Caki2 (cell line): Measurements from ENCODE around the gene PPP2R3A. TPM values are rescaled to one million over a fixed set of nuclear protein-coding genes. Genes with fewer than 3 reads are reported as not detected.
"Not testable (repeated sequence)": the region's sequence is repeated elsewhere in the genome, so short reads cannot be mapped to it uniquely, and the experiment has no call there.

Experiments
- DNase-seq: peaks from one replicate; pipeline ENCODE4 v3.0.0-alpha.2; 2015; ENCODE audit warnings: low read depth
- in situ Hi-C: cut with HindIII; loops from 2 replicates; pipeline ENCODE4 v1.10.0; 2016; ENCODE audit warnings: low sequenced_read_pairs, low pct_unique_long_range_greater_than_20kb, mixed read lengths
- total RNA-seq: library from RNA; depleted of rRNA; stranded (reverse); fragments of >200 nt; shearing (Covaris generic); gene quantifications from 2 replicates; pipeline ENCODE4 v1.2.3, GENCODE V29; 2014; ENCODE audit warnings: low replicate concordance; rRNA removed

PPP2R3A gene, protein sequence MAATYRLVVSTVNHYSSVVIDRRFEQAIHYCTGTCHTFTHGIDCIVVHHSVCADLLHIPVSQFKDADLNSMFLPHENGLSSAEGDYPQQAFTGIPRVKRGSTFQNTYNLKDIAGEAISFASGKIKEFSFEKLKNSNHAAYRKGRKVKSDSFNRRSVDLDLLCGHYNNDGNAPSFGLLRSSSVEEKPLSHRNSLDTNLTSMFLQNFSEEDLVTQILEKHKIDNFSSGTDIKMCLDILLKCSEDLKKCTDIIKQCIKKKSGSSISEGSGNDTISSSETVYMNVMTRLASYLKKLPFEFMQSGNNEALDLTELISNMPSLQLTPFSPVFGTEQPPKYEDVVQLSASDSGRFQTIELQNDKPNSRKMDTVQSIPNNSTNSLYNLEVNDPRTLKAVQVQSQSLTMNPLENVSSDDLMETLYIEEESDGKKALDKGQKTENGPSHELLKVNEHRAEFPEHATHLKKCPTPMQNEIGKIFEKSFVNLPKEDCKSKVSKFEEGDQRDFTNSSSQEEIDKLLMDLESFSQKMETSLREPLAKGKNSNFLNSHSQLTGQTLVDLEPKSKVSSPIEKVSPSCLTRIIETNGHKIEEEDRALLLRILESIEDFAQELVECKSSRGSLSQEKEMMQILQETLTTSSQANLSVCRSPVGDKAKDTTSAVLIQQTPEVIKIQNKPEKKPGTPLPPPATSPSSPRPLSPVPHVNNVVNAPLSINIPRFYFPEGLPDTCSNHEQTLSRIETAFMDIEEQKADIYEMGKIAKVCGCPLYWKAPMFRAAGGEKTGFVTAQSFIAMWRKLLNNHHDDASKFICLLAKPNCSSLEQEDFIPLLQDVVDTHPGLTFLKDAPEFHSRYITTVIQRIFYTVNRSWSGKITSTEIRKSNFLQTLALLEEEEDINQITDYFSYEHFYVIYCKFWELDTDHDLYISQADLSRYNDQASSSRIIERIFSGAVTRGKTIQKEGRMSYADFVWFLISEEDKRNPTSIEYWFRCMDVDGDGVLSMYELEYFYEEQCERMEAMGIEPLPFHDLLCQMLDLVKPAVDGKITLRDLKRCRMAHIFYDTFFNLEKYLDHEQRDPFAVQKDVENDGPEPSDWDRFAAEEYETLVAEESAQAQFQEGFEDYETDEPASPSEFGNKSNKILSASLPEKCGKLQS (N-terminal part only)
- total RNA-seq: 3.4 and 4.0 TPM in 2 replicates

DNA sequence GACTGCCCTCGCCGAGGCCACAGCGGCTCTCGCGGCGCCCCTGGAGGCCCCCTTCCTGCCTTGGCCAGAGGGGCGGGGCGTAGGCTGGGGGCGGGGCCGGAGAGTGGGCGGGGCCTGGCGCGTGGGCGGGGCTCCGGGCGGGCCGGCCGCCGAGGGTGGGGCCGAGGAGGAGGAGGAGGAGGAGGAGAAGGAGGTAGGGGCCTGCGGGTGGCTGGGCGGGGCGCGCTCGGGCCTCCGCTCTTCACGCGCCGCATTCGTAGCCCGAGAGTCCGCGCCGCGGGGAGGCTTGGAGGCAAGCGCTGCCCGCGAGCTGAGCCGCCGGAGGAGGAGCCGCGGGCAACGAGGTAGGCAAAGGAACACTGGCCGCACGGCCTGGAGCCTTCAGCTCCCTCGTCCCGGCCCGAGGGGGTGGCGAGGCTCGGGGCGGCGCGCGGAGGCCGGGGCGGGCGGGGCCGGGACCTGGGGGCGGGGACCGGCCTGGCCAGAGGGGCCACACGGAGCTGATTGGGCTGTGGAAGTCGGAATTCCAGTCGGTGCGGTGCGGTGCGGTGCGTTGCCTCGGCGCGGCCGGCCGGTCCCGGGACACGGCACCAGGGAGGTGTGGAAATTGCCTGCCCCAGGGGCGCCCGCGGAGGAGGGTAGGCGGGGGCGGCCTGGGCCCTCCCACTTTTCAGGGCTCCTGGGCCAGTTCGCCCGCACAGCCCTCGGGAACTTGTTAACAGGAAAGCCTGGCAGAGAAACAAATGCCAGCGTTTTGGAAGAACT is at the start of gene PPP2R3A:
Gene PPP2R3A (plus strand): TSS at position 223 of the 765 bp plus-strand sequence. CDS start 35,771 bp downstream, outside the sequence.
- in situ Hi-C loops: no loop called here
- peak; percentile 91 for DNase-seq

DNA sequence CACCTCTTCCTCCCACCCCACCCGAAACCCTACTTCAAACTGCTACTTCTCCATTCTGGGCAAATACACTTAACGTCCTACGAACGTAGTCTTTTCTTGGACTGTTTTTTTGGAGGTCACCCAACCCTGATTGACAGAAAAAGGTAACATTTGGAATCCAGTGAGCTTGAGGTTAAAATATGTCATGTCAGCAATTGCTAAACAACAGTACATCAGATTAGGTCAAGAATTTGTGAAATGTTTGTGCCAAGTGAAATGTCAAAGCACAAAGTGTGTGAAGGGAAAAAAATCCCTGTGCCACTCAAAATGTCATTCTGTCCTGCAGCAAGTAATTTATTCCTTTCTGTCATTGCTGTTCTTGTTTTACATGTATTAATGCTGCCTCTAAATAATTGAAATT is 49.2 kb upstream of the PPP2R3A start:
- DNase-seq: no peak
- in situ Hi-C loops: no loop called here

DNA sequence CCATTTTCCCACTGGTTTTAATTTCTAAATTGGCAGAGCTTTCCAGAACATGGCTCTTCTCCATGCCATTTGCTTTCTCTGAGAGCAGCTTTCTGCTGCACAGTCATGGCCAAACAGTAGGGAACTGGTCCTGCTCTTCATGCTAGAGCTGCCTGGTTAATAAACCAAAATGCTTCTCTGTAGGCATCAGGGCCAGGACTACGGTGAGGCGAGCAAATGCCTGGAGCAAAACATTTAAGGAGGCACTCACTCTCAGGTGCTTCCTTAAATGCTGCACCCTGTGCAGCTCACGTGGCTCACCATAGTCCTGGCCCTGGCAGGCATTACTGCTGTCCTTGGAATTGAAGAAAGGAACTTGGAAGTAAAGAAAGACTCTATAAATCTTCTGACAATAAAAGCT is 48.5 kb upstream of the PPP2R3A start:
- in situ Hi-C loops: no loop called here
- no peak for DNase-seq

DNA sequence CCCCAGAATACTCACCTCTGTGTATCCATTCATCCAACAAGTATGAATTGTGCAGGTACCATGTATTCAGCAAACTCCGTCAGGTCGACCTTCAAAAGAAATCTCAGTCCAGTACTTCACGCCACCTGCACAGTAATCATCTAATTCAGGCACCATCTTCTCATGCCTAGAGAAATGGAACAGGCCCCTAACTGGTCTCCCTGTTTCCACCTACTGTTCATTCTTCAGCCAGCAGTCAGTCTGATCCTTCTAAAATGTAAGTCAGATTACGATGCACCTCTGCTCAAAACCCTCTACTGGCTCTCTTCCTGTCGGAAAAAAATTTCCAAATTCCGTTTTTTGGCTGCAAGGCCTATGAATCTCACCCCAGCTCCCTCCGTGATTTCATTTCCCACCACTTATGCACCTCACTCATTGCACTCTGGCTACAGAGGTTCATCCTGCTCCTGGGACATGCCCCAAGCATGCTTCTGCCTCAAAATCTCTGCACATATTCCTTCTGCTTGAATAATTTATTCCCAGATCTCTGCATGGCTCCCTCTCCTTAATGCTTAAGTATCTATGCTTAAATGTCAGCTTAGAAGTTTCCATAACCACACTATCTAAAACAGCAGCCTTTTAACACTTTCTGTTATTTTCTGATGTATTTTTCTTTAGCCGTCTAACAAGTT is 47.5 kb upstream of the PPP2R3A start:
- no peak for DNase-seq
- in situ Hi-C loops: no loop called here

DNA sequence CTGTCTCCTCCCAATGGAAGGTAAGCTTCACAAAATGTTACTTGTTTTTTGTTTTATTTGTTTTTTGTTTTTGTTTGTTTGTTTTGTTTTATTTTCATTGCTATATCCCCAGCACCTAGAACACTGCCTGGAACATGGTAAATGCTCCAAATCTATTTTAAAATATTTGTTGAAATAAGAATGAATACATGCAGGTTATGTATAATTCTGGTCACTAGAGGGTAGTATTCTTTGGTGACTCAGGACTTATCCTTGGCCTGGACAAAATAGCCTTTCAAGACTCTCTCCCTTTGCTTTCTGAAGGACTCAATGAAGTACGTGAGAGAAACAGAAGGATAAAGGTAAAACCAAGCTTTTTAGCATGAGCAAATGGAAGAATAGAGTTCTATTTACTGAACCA is 46.9 kb upstream of the PPP2R3A start:
- in situ Hi-C loops: no loop called here
- DNase-seq: peak; percentile 27

DNA sequence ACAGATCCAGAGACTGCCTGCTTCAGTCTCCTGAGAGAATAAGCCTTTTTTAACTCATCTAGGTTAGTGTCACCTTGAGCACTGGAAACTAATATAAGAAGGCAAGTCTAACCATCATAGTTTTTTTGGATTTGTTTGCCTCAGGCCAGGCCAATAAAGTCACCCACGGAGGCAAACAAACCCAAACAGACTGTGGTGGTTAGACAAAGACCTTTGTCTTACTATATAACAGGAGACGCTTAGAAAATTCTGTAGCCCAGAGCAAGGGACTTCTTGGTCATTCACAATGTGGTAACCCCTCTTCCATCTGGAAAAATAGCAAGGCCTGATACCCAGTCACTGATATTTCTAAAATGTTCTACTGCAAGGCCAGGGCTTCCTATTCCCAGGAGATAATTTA is 45.3 kb upstream of the PPP2R3A start:
- in situ Hi-C loops: no loop called here
- no peak for DNase-seq

DNA sequence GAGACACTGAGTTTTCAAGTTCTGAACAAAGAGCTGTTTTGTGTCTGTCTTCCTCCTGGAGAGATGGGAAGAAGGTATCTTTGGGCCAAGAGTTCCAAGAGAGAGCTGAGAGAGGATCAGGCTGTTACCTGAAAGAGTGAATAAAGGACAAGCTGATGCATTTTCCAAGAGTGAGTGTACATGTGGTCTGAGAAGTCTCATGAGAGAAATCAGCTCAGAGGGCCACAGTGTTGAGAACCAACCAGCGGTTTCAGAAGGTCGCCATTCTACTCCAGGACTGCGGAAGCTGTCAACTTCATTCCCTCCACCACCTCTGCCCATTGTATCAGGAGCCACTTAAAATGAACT is 42.7 kb upstream of the PPP2R3A start:
- in situ Hi-C loops: no loop called here
- DNase-seq: no peak

DNA sequence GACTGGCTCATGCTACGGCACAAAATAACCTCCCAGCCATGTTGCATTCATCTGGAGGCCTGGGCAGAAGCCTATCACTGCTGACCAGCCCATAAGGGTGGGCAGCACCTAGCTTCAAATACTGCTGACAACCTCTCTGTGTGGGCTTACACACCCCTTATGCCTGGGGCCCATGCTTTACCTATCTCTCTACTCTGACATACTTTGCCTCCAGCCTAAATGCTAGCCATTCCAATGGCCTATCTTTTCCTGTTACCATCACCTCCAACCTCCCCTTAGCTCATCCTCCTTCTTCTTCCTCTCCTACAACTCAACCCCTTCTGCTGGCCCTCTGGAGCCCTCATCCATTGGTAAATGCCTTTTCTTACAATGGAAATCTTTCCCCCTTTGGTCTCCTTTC is 41.0 kb upstream of the PPP2R3A start:
- in situ Hi-C loops: no loop called here
- DNase-seq: no peak

DNA sequence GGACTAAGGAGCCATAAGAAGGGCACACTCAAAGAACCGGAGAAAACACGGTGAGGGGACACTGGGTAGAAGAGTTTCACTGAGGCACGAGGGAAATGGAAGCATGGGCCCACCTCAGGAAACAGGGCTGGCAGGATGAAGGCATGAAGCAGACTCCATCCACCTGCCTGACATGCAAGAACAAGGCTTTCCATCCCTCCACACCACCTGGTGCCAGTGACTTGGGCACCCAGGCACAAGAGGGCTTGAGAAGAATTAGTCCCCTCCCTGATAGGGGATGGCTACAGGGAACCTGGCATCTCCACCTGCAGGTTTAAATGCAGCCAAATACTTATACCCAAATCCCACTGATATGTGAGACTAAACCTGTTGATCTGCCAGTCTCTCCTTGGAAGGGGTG is 38.9 kb upstream of the PPP2R3A start:
- DNase-seq: no peak
- in situ Hi-C loops: no loop called here

DNA sequence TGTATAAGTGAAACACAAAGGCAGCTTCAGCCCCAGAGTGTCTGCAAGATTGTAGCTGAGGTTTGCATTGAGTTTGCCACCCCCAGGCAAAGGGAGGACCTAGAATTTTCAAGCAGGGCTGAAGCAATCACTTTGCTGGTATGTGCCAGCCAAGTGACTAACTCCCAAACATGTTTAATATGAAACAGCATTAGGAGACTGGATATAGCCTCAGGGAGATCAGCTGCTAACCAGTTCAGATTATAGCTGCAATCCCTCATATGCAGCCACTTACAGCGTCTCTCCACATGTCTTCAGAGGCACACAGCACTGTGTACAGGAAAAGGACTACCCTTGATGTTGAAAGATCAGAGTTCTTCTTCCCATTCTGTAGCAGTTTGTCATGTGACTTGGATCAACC is 38.4 kb upstream of the PPP2R3A start:
- DNase-seq: no peak
- in situ Hi-C loops: no loop called here

DNA sequence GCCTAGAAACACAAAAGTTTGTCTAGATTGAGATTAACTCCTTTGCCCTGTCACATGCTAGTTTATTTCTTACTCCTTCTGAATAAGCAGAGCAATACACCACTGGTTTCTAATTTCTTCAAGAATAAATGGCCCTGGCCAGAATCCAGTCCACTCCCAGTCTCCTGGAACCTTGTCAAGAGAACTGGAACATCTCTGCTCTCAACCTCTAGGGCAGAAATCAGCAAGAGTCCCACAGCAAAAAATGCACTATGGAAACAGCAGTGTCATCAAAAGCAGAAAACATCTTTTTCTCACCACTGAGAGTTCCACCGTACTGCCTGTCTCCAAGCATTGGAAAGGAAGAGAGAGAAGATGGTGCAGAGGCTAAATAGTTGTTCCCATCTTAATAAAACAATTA is 35.9 kb upstream of the PPP2R3A start:
- no peak for DNase-seq
- in situ Hi-C loops: no loop called here

DNA sequence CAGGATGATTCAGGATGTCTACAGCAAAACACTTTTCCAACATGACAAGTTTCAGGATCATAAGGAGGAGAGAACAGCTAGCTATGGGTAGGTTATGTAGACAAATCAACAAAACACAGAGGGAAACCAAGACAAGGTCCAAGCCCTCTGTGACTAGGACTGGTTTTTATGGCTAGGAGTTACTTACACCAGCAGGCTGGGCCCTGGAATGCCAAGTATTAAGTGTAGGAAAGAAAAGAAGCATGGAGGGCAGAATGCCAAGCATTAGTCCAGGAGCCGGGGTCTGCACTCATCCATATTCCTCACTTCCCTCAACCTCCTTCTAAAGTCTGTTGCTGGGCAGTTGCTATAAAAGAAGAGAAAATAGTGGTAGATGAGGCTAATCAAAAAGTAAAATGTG is 35.3 kb upstream of the PPP2R3A start:
- in situ Hi-C loops: no loop called here
- no peak for DNase-seq

DNA sequence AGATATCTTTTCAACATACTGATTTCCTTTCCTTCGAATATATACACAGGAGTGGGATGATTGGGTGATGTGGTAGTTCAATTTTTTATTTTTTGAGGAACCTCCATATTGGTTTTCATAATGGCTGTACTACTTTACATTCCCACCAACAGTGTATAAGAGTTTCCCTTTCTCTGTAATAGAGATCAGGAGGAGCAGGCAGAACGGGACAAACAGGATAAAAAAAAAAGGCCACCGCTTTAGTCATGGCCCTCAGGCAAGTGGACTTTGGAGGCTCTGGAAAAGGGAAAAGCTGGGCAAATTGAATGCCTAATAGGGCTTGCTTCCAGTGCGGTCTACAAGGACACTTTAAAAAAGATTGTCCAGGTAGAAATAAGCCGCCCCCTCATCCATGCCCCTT is 30.4 kb upstream of the PPP2R3A start:
- DNase-seq, in situ Hi-C loops: not testable (repeated sequence)

DNA sequence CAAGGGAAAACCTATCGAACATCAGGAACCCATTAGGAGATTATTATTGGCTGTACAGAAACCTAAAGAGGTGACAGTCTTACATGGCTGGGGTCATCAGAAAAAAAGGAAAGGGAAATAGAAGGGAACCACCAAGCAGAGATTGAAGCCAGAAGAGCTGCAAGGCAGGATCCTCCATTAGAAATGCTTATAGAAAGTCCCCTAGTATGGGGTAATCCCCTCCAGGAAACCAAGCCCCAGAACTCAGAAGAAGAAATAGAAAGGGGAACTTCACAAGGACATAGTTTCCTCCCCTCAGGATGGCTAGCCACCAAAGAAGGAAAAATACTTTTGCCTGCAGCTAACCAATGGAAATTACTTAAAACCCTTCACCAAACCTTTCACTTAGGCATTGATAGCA is 27.8 kb upstream of the PPP2R3A start:
- in situ Hi-C loops, DNase-seq: not testable (repeated sequence)

DNA sequence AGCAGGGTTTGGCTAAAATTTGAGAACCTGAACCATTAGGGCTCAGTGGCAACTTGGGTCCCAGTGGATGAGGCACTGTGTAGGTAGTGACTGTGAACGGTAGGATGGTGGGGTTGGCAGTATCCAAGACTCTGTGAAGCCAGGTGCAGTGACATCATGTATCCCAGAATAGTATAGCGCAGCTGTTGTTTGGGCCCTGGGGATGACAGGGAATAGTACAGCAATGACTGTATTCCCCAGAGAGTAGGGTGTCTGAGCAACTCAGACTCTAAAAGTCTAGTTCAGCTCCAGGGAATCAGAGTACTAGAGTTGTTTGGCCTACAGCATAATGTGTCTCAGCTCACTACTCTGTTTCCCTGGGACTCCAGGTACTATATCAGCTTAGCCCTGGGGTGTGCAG is 20.7 kb upstream of the PPP2R3A start:
- in situ Hi-C loops: no loop called here
- DNase-seq: no peak

DNA sequence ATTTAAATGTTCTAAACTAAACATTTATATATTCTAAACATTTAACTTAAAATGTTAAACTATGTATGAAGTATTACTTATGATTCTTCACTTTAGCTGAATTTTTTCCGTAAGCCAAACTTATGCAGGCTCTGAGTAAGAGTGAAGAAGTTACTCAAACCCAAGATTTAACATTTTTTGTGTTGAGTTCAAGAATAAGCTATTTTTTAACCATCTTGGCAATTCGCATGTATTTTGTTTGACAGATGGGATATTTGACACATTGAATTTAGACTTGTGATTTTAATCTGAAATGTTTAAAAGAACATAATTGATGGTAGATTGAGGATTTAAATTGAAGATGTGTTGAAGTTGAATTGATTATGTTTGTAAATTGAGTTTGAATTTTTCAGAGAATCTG is 14.6 kb upstream of the PPP2R3A start:
- no peak for DNase-seq
- in situ Hi-C loops: no loop called here

DNA sequence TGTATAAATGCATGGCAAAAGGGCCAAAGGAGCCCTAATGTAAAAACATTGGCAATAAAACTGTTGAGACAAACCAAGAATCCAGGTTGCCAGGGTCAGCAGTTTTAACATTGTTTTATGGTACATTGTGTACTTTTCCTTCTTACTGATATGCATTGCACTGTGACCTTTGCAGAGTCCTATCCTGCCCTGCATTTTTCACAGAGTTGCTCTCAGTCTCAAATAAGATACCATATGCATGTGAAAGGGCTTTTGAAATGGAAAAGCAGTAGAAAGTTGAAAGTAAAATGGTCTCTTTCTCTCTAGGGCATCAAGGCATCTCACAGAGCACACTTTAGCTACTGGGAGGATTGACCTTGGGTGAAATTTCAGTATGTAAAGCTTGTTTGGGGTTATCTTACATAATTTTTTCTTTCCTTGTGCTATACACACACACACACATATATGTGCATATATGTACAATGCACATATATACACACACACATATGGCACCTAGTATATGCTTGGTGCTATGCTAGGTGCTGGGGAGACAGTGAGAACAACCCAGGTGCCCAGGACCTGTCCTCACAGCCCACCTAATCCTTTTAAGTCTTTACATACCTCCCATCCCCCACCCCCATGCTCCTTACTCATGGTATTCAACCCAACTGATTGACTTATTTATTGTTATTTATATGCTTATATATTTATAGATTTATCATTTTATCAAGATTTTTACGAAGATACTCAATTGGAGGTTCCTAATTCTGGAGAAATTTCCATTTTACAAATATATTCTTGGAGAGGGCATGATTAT is 1.2 kb upstream of the PPP2R3A start:
- DNase-seq: no peak
- in situ Hi-C loops: no loop called here
